GM23338 (cell line): ENCODE measurements around the gene MARK3. TPM values are rescaled to one million over a fixed set of nuclear protein-coding genes. Genes with fewer than 3 reads are reported as not detected.

Experiments
- ATAC-seq: fragments of 200-7000 bp; cut with Tn5 transposase; 3 replicates; pipeline ENCODE4 v1.9.1; 2020
- DNase-seq: peaks from one replicate; pipeline ENCODE4 v3.0.0-alpha.2; 2015; ENCODE audit warnings: low spot score
- H2AFZ ChIP-seq: fragments of 200-600 bp; sonication (generic); 2 replicates; pipeline ENCODE4 v1.8.0; 2016; ENCODE audit warnings: antibody characterized with exemption, mild to moderate bottlenecking, moderate library complexity
- H3F3A ChIP-seq: fragments of 200-600 bp; sonication (generic); replicated peaks from 2 replicates; pipeline ENCODE4 v1.8.0; 2017; ENCODE audit warnings: antibody characterized with exemption, mixed run types, low read depth
- H3K27ac ChIP-seq: fragments of 200-600 bp; sonication (generic); 2 replicates; pipeline ENCODE4 v1.6.1; 2016; ENCODE audit warnings: low read depth
- H3K27me3 ChIP-seq: fragments of 200-600 bp; sonication (generic); 2 replicates; pipeline ENCODE4 v1.8.0; 2016; ENCODE audit warnings: mild to moderate bottlenecking, mixed run types, moderate library complexity; ENCODE audit not compliant: insufficient read depth
- H3K36me3 ChIP-seq: fragments of 200-600 bp; sonication (generic); 2 replicates; pipeline ENCODE4 v1.8.0; 2016; ENCODE audit warnings: mild to moderate bottlenecking; ENCODE audit not compliant: insufficient read depth
- H3K4me1 ChIP-seq: fragments of 200-600 bp; sonication (generic); 2 replicates; pipeline ENCODE4 v1.8.0; 2016; ENCODE audit warnings: mild to moderate bottlenecking, moderate library complexity; ENCODE audit not compliant: insufficient read depth
- H3K4me2 ChIP-seq: fragments of 200-600 bp; sonication (generic); 2 replicates; pipeline ENCODE4 v1.7.1; 2017; ENCODE audit warnings: mixed run types
- H3K4me3 ChIP-seq: fragments of 200-600 bp; sonication (generic); 2 replicates; pipeline ENCODE4 v1.6.1; 2016; ENCODE audit warnings: mixed run types
- H3K79me2 ChIP-seq: fragments of 200-600 bp; sonication (generic); replicated peaks from 2 replicates; pipeline ENCODE4 v1.8.0; 2017; ENCODE audit warnings: mild to moderate bottlenecking; ENCODE audit not compliant: insufficient read depth
- H3K9me2 ChIP-seq: fragments of 200-600 bp; sonication (generic); 2 replicates; pipeline ENCODE4 v1.8.0; 2017; ENCODE audit not compliant: insufficient read depth
- H4K20me1 ChIP-seq: fragments of 200-600 bp; sonication (generic); replicated peaks from 2 replicates; pipeline ENCODE4 v1.8.0; 2017; ENCODE audit warnings: mild to moderate bottlenecking; ENCODE audit not compliant: insufficient read depth
- H3K27ac Mint-ChIP-seq: 2 replicates; pipeline ENCODE4 v1.8.0; 2020; ENCODE audit warnings: inconsistent platforms, mild to moderate bottlenecking, moderate library complexity, mixed read lengths
- H3K27me3 Mint-ChIP-seq: 3 replicates; pipeline ENCODE4 v1.8.0; 2022; ENCODE audit warnings: low read depth, mild to moderate bottlenecking, moderate library complexity, mixed read lengths, inconsistent platforms; ENCODE audit not compliant: insufficient read depth, poor library complexity
- H3K36me3 Mint-ChIP-seq: 3 replicates; pipeline ENCODE4 v1.8.0; 2021; ENCODE audit warnings: low read depth, mild to moderate bottlenecking, inconsistent platforms, moderate library complexity, mixed read lengths
- H3K4me1 Mint-ChIP-seq: 3 replicates; pipeline ENCODE4 v1.8.0; 2020; ENCODE audit warnings: mild to moderate bottlenecking, inconsistent platforms, mixed read lengths
- H3K4me3 Mint-ChIP-seq: 3 replicates; pipeline ENCODE4 v1.8.0; 2021; ENCODE audit warnings: moderate library complexity, mild to moderate bottlenecking, inconsistent platforms, mixed read lengths
- H3K9me3 Mint-ChIP-seq: 3 replicates; pipeline ENCODE4 v1.8.0; 2020; ENCODE audit warnings: moderate library complexity, mild to moderate bottlenecking, inconsistent platforms, mixed read lengths
- CREB1 ChIP-seq: fragments of 250-450 bp; sonication (Bioruptor Pico); IDR thresholded peaks from 2 replicates; pipeline ENCODE4 v1.5.0; 2020; ENCODE audit warnings: low read depth, mild to moderate bottlenecking, moderate library complexity
- CTCF ChIP-seq, 2 experiments: fragments of 200-600 bp in 1 of 2; sonication (generic) in 1 of 2; conservative IDR thresholded peaks; 2 replicates each; pipeline versions ENCODE4 v1.5.1 to v1.6.1; 2016 to 2017; ENCODE audit warnings: antibody characterized with exemption in 2 of 2, low read depth in 2 of 2, mild to moderate bottlenecking in 2 of 2, moderate library complexity in 1 of 2
- ETS1 ChIP-seq: IDR thresholded peaks from 2 replicates; pipeline ENCODE4 v1.6.1; 2016; ENCODE audit warnings: antibody characterized with exemption
- JUNB ChIP-seq: IDR thresholded peaks from one replicate; pipeline ENCODE4 v1.6.1; 2016; ENCODE audit warnings: antibody characterized with exemption; ENCODE audit not compliant: unreplicated experiment
- POLR2AphosphoS5 ChIP-seq: IDR thresholded peaks from 2 replicates; pipeline ENCODE4 v1.6.1; 2016; ENCODE audit warnings: antibody characterized with exemption, low read depth
- STAT1 ChIP-seq: IDR thresholded peaks from one replicate; pipeline ENCODE4 v1.6.1; 2016; ENCODE audit warnings: antibody characterized with exemption; ENCODE audit not compliant: unreplicated experiment
- ZNF331 ChIP-seq: fragments of 250-450 bp; sonication (Bioruptor Pico); IDR thresholded peaks from 2 replicates; pipeline ENCODE4 v1.5.0; 2020; ENCODE audit warnings: low read depth, mild to moderate bottlenecking, moderate library complexity
- ZNF462 ChIP-seq: fragments of 250-450 bp; sonication (Bioruptor Pico); IDR thresholded peaks from 2 replicates; pipeline ENCODE4 v1.5.0; 2020; ENCODE audit warnings: mild to moderate bottlenecking, moderate library complexity
- polyA plus RNA-seq: library from polyadenylated mRNA; unstranded; fragments of >200 nt; fragmentation: Nextera tagmentation; extraction: Ambion mirVana; gene quantifications from 2 replicates; pipeline ENCODE4 v1.2.1, GENCODE V29; 2016
- total RNA-seq: library from RNA; depleted of rRNA; stranded (reverse); fragments of >200 nt; shearing (Covaris generic); gene quantifications from 2 replicates; pipeline ENCODE4 v1.2.3, GENCODE V29; 2014

The MARK3 gene
- total and polyA plus RNA-seq, 2 experiments from 2014 or later = 45.9 to 69.7 TPM

GRCh38 chr14:103348154-103348553 is 37.1 kb upstream of the MARK3 start:
- peaks cover 12% of the 10 kb centered on the region for H3K27me3 Mint-ChIP-seq
- Histone ChIP-seq H3K79me2 (no peaks in the 10 kb centered on the region), H3K4me2 (no peak overlapping the region), H3K9me2 (no peaks in the 10 kb centered on the region), H2AFZ (no peak overlapping the region), H3F3A (peaks cover 34% of the 10 kb centered on the region), H3K4me1 (peaks cover 28% of the 10 kb centered on the region), H3K27me3 (no peaks in the 10 kb centered on the region), H3K4me3 (no peak overlapping the region), H3K27ac (no peak overlapping the region), H4K20me1 (peaks cover 21% of the 10 kb centered on the region), H3K36me3 (peaks cover 11% of the 10 kb centered on the region)
- H3K4me3 Mint-ChIP-seq = no peak overlapping the region
- H3K36me3 Mint-ChIP-seq = peaks cover 24% of the 10 kb centered on the region
- no peak for DNase-seq
- no peak overlapping the region for H3K27ac Mint-ChIP-seq
- no peaks in the 10 kb centered on the region for H3K9me3 Mint-ChIP-seq
- H3K4me1 Mint-ChIP-seq = peaks cover 20% of the 10 kb centered on the region
- TF ChIP-seq POLR2AphosphoS5 (no peak), ZNF462 (CRISPR knock-in tag) (no peak), CTCF (conservative IDR thresholded peaks at IDR 0.05; ENCODE audit: low read depth in 2 of 2) (no peak), CREB1 (CRISPR knock-in tag) (no peak)
- no peak for ATAC-seq

- Mint-ChIP-seq H3K9me3 (no peaks in the 10 kb centered on the region), H3K27me3 (peaks cover 10% of the 10 kb centered on the region), H3K27ac (no peak overlapping the region), H3K4me3 (no peak overlapping the region), H3K36me3 (peaks cover 6% of the 10 kb centered on the region), H3K4me1 (peaks cover 17% of the 10 kb centered on the region)
- Histone ChIP-seq H3K27me3 (no peaks in the 10 kb centered on the region), H3K4me1 (peaks cover 32% of the 10 kb centered on the region), H3K27ac (no peak overlapping the region), H4K20me1 (peaks cover 10% of the 10 kb centered on the region; the same call in 1 of the 2 replicates), H2AFZ (no peak overlapping the region), H3K4me2 (no peak overlapping the region), H3F3A (peaks cover 20% of the 10 kb centered on the region), H3K79me2 (no peaks in the 10 kb centered on the region), H3K4me3 (no peak overlapping the region), H3K36me3 (no peaks in the 10 kb centered on the region), H3K9me2 (no peaks in the 10 kb centered on the region)
- ATAC-seq (no peak), DNase-seq (no peak)
- TF ChIP-seq JUNB (no peak), CREB1 (CRISPR knock-in tag) (no peak), STAT1 (no peak), POLR2AphosphoS5 (no peak), ZNF331 (CRISPR knock-in tag) (no peak), CTCF (conservative IDR thresholded peaks at IDR 0.05; ENCODE audit: low read depth in 2 of 2) (no peak), ETS1 (no peak)
Measured at GRCh38 chr14:103349982-103350381, 35.2 kb upstream of the MARK3 start.
